ENCODE results near the gene LGALS4.
"Not testable (repeated sequence)": the region's sequence is repeated elsewhere in the genome, so short reads cannot be mapped to it uniquely, and the experiment has no call there.

LGALS4 gene

GRCh38 chr19:38842439-38843174 is 29.9 kb upstream of the LGALS4 start:
- in situ Hi-C loops (cut with MboI; ENCODE audit: low sequenced_read_pairs): no loop called here

GRCh38 chr19:38841787-38842438 is 29.2 kb upstream of the LGALS4 start:
- in situ Hi-C loops (cut with MboI; ENCODE audit: low sequenced_read_pairs): no loop called here

GRCh38 chr19:38841180-38841766 is 28.5 kb upstream of the LGALS4 start:
- in situ Hi-C loops (cut with MboI; ENCODE audit: low sequenced_read_pairs): no loop called here

- in situ Hi-C loops (cut with MboI; ENCODE audit: low sequenced_read_pairs): no loop called here
These were observed 27.8 kb upstream of the LGALS4 start for GRCh38 chr19:38840583-38840968.

GRCh38 chr19:38839816-38840582 is 27.3 kb upstream of the LGALS4 start:
- in situ Hi-C loops (cut with MboI; ENCODE audit: low sequenced_read_pairs): no loop called here

GRCh38 chr19:38838986-38839761 is 26.4 kb upstream of the LGALS4 start:
- in situ Hi-C loops (cut with MboI; ENCODE audit: low sequenced_read_pairs): no loop called here

- in situ Hi-C loops (cut with MboI; ENCODE audit: low sequenced_read_pairs): no loop called here
These were observed 25.7 kb upstream of the LGALS4 start for GRCh38 chr19:38838208-38838985.

GRCh38 chr19:38837656-38838121 is 24.9 kb upstream of the LGALS4 start:
- in situ Hi-C loops (cut with MboI; ENCODE audit: low sequenced_read_pairs): no loop called here

GRCh38 chr19:38836983-38837626 is 24.4 kb upstream of the LGALS4 start:
- in situ Hi-C loops (cut with MboI; ENCODE audit: low sequenced_read_pairs): no loop called here

- in situ Hi-C loops (cut with MboI; ENCODE audit: low sequenced_read_pairs): no loop called here
These were observed 23.6 kb upstream of the LGALS4 start for GRCh38 chr19:38836159-38836982.

- in situ Hi-C loops (cut with MboI; ENCODE audit: low sequenced_read_pairs): no loop called here
These were observed 21.8 kb upstream of the LGALS4 start for GRCh38 chr19:38834590-38834989.

GRCh38 chr19:38834104-38834490 is 21.4 kb upstream of the LGALS4 start:
- in situ Hi-C loops (cut with MboI; ENCODE audit: low sequenced_read_pairs): no loop called here

GRCh38 chr19:38833092-38833425 is 20.3 kb upstream of the LGALS4 start:
- in situ Hi-C loops (cut with MboI; ENCODE audit: low sequenced_read_pairs): no loop called here

- in situ Hi-C loops (cut with MboI; ENCODE audit: low sequenced_read_pairs): no loop called here
These were observed 18.4 kb upstream of the LGALS4 start for GRCh38 chr19:38831142-38831605.

GRCh38 chr19:38830039-38830733 is 17.4 kb upstream of the LGALS4 start:
- in situ Hi-C loops (cut with MboI; ENCODE audit: low sequenced_read_pairs): no loop called here

GRCh38 chr19:38829203-38829602 is 16.5 kb upstream of the LGALS4 start:
- in situ Hi-C loops (cut with MboI; ENCODE audit: low sequenced_read_pairs): not testable (repeated sequence)

- in situ Hi-C loops (cut with MboI; ENCODE audit: low sequenced_read_pairs): no loop called here
These were observed 14.3 kb upstream of the LGALS4 start for GRCh38 chr19:38826856-38827551.

Data from hTERT RPE-1 (cell line).